A549 (cell line): ENCODE data around the gene BET1L. TPM values are rescaled to one million over a fixed set of nuclear protein-coding genes. Genes with fewer than 3 reads are reported as not detected.
A peak's percentile ranks its signal among the peaks of the same experiment; 100 is the strongest.

Experiments used
- ATAC-seq, 2 experiments: fragments of 200-7000 bp in 1 of 2; fragments of >200 bp in 1 of 2; cut with Nextera tagmentation in 1 of 2; cut with Tn5 transposase in 1 of 2; 3 replicates each; pipeline versions ENCODE4 v1.8.0 to v1.9.1; 2018 to 2020; ENCODE audit warnings: mild to moderate bottlenecking in 1 of 2, moderate library complexity in 1 of 2
- CTCF ChIA-PET: fragments of 300-600 bp; sonication (Branson Sonifier 250); formaldehyde crosslinking; extraction: SDS; loops from one replicate; lab custom pipeline; 2021; ENCODE audit warnings: antibody characterized with exemption, inconsistent platforms; lab: Yijun Ruan, JAX
- POLR2A ChIA-PET: fragments of 350-600 bp; formaldehyde crosslinking; extraction: SDS; loops from one replicate; lab custom pipeline; 2021; ENCODE audit warnings: antibody characterized with exemption, inconsistent platforms; lab: Yijun Ruan, JAX
- DNase-seq, 2 experiments: peaks; one replicate each; pipeline versions ENCODE4 v3.0.0 to v3.0.0-alpha.2; 2011 to 2016; ENCODE audit warnings: low read depth in 1 of 2, low spot score in 1 of 2
- FAIRE-seq: peaks from 2 replicates; lab custom pipeline; 2011; peaks lifted over from hg19 to GRCh38; lab: Jason Lieb, UNC
- H3K27ac ChIP-seq, 2 experiments: fragments of >200 bp; sonication (Bioruptor Twin); formaldehyde crosslinking; 3 replicates each; pipeline ENCODE4 v1.5.1; 2016 to 2017
- H3K4me1 ChIP-seq: fragments of >200 bp; sonication (Bioruptor Twin); formaldehyde crosslinking; 3 replicates; pipeline ENCODE4 v1.6.1; 2016
- H3K4me2 ChIP-seq: fragments of >200 bp; sonication (Bioruptor Twin); formaldehyde crosslinking; 3 replicates; pipeline ENCODE4 v1.6.1; 2016
- H3K4me3 ChIP-seq: fragments of >200 bp; sonication (Bioruptor Twin); formaldehyde crosslinking; 3 replicates; pipeline ENCODE4 v1.5.1; 2016
- H3K9me3 ChIP-seq: fragments of >200 bp; sonication (Bioruptor Twin); formaldehyde crosslinking; 3 replicates; pipeline ENCODE4 v1.6.1; 2016
- BCL3 ChIP-seq: fragments of >200 bp; sonication (Bioruptor Twin); formaldehyde crosslinking; IDR thresholded peaks from 3 replicates; pipeline ENCODE4 v1.6.1; 2016
- CBX8 ChIP-seq: fragments of 200-600 bp; sonication (generic); IDR thresholded peaks from 2 replicates; pipeline ENCODE4 v1.6.1; 2016
- CTCF ChIP-seq: fragments of >200 bp; sonication (Bioruptor Twin); formaldehyde crosslinking; IDR thresholded peaks from 3 replicates; pipeline ENCODE4 v1.5.1; 2016
- EP300 ChIP-seq, 2 experiments: fragments of >200 bp; sonication (Bioruptor Twin); formaldehyde crosslinking; IDR thresholded peaks; 2 replicates in 1 of 2; 3 replicates in 1 of 2; pipeline ENCODE4 v1.6.1; 2016 to 2017
- HOXA7 ChIP-seq: fragments of 250-450 bp; sonication (Bioruptor Pico); IDR thresholded peaks from 2 replicates; pipeline ENCODE4 v1.5.0; 2020; ENCODE audit warnings: mild to moderate bottlenecking, moderate library complexity
- HOXB13 ChIP-seq: fragments of 250-450 bp; sonication (Bioruptor Pico); IDR thresholded peaks from 2 replicates; pipeline ENCODE4 v1.5.0; 2020; ENCODE audit warnings: low read depth, mild to moderate bottlenecking, moderate library complexity
- JUN ChIP-seq, 2 experiments: fragments of >200 bp; sonication (Bioruptor Twin); formaldehyde crosslinking; IDR thresholded peaks; 2 replicates in 1 of 2; 3 replicates in 1 of 2; pipeline ENCODE4 v1.6.1; 2016 to 2017
- MAX ChIP-seq: IDR thresholded peaks from 2 replicates; pipeline ENCODE4 v1.6.1; 2012
- PBX3 ChIP-seq: IDR thresholded peaks from 2 replicates; pipeline ENCODE4 v1.6.1; 2012
- POLR2A ChIP-seq: IDR thresholded peaks from 2 replicates; pipeline ENCODE4 v1.6.1; 2012; ENCODE audit warnings: mild to moderate bottlenecking, low read length
- POLR2AphosphoS2 ChIP-seq: conservative IDR thresholded peaks from 2 replicates; pipeline ENCODE4 v1.6.1; 2012; ENCODE audit warnings: low read length, improper control_type of control experiment, inconsistent platforms
- RAD21 ChIP-seq, 2 experiments: fragments of >200 bp in 1 of 2; sonication (Bioruptor Twin) in 1 of 2; formaldehyde crosslinking in 1 of 2; IDR thresholded peaks in 1 of 2; conservative IDR thresholded peaks in 1 of 2; 2 replicates in 1 of 2; 3 replicates in 1 of 2; pipeline ENCODE4 v1.6.1; 2012 to 2018; ENCODE audit warnings: inconsistent platforms in 1 of 2
- RARB ChIP-seq: fragments of 250-450 bp; sonication (Bioruptor Pico); IDR thresholded peaks from 2 replicates; pipeline ENCODE4 v1.8.0; 2021; ENCODE audit warnings: mild to moderate bottlenecking, moderate library complexity
- REST ChIP-seq: fragments of 200-600 bp; sonication (generic); IDR thresholded peaks from 2 replicates; pipeline ENCODE4 v1.6.1; 2016; ENCODE audit warnings: antibody characterized with exemption, mild to moderate bottlenecking, moderate library complexity
- RNF2 ChIP-seq: fragments of 200-600 bp; sonication (generic); IDR thresholded peaks from 2 replicates; pipeline ENCODE4 v1.6.1; 2016; ENCODE audit warnings: low read depth, mild to moderate bottlenecking, antibody characterized with exemption, moderate library complexity, borderline replicate concordance
- SREBF2 ChIP-seq: fragments of 450-650 bp; IDR thresholded peaks from 2 replicates; pipeline ENCODE4 v1.6.1; 2014; ENCODE audit warnings: mild to moderate bottlenecking, moderate library complexity
- USF2 ChIP-seq: fragments of 450-650 bp; IDR thresholded peaks from 2 replicates; pipeline ENCODE4 v1.6.1; 2014; ENCODE audit warnings: antibody characterized with exemption
- ZC3H11A ChIP-seq: fragments of 450-650 bp; IDR thresholded peaks from 2 replicates; pipeline ENCODE4 v1.6.1; 2014; ENCODE audit warnings: antibody characterized with exemption, mild to moderate bottlenecking
- WGBS: methylation state at CpG from one replicate; pipeline ENCODE4 v1.1.6; 2017; ENCODE audit errors: missing lambda C conversion rate; 5-methylcytosine and 5-hydroxymethylcytosine counted together
- polyA plus RNA-seq, 4 experiments: library from polyadenylated mRNA; depleted of rRNA in 3 of 4; stranded (reverse); fragments of >200 nt; fragmentation: RNase III in 1 of 4; extraction: RNeasy Plus Mini Kit Qiagen cat#74134 plus additional on column Dnase treatment in 1 of 4; gene quantifications; 2 replicates in 3 of 4; 3 replicates in 1 of 4; pipeline ENCODE4 v1.2.3, GENCODE V29; 2011 to 2017

Gene BET1L
- polyA plus RNA-seq, 2 of the 4 experiments (the other 2 are of a cell fraction) = 28.5 to 44.5 TPM

- ATAC-seq = peak in 1 of 2 experiments; percentile 7; a peak in 1 of 6 replicates
- no peak for DNase-seq
- H3K4me3 ChIP-seq = no peak overlapping the region
- POLR2A ChIA-PET = interaction anchor here (3.2 kb wide), 1 partner anchor 9 kb away, joined by 15 read pairs; the partner anchor contains the start of genes BET1L and RIC8A
- no peak for TF ChIP-seq MAX
- no peak for TF ChIP-seq JUN (IDR thresholded peaks at IDR 0.05)
- no peak for TF ChIP-seq CTCF
- no peak for TF ChIP-seq REST
- TF ChIP-seq HOXA7 (CRISPR knock-in tag) = no peak
- no peak for TF ChIP-seq POLR2AphosphoS2
- no peak for TF ChIP-seq ZC3H11A
- no peak for TF ChIP-seq EP300 (IDR thresholded peaks at IDR 0.05)
- no peaks in the 10 kb centered on the region for H3K4me1 ChIP-seq
- 84% methylated on average over 13 of the region's 21 CpGs for WGBS
- H3K4me2 ChIP-seq = no peak overlapping the region
- CTCF ChIA-PET = interaction anchor here (0.7 kb wide), 1 partner anchor 250 kb away, joined by 5 read pairs; no protein-coding TSS in a partner anchor
- H3K27ac ChIP-seq = no peak overlapping the region
- no peaks in the 10 kb centered on the region for H3K9me3 ChIP-seq
- FAIRE-seq = no peak
Observed at GRCh38 chr11:198236-198806, 8.9 kb downstream of the BET1L start.

GRCh38 chr11:197741-198235, 9.4 kb downstream of the BET1L start:
- FAIRE-seq = no peak
- TF ChIP-seq USF2 = no peak
- no peak for TF ChIP-seq RARB
- TF ChIP-seq RAD21 (conservative IDR thresholded peaks at IDR 0.05 in 1 of 2, IDR thresholded peaks at IDR 0.05 in 1 of 2) = no peak
- TF ChIP-seq CBX8 = no peak
- TF ChIP-seq PBX3 = no peak
- no peak for TF ChIP-seq SREBF2
- TF ChIP-seq BCL3 = no peak
- no peak for TF ChIP-seq RNF2
- TF ChIP-seq HOXB13 (CRISPR knock-in tag) = no peak
- TF ChIP-seq POLR2A = no peak
- no peak; a peak in 1 of 6 replicates for ATAC-seq
- ChIA-PET POLR2A (interaction anchor here (3.2 kb wide), 1 partner anchor 9 kb away, joined by 15 read pairs; the partner anchor contains the start of genes BET1L and RIC8A), CTCF (interaction anchor here (0.7 kb wide), 1 partner anchor 251 kb away, joined by 5 read pairs; no protein-coding TSS in a partner anchor)
- no peak for DNase-seq
- Histone ChIP-seq H3K4me3 (no peak overlapping the region), H3K27ac (no peak overlapping the region), H3K9me3 (no peaks in the 10 kb centered on the region), H3K4me1 (no peaks in the 10 kb centered on the region), H3K4me2 (no peak overlapping the region)
- WGBS = 74% methylated on average over 9 of the region's 9 CpGs
